HEK293 (cell line): ENCODE data around the gene HES5.

Experiments used
- CTCF ChIA-PET: fragments of 350-600 bp; formaldehyde crosslinking; extraction: SDS; loops from one replicate; lab custom pipeline; 2021; ENCODE audit warnings: antibody characterized with exemption; lab: Yijun Ruan, JAX
- POLR2A ChIA-PET: fragments of 300-600 bp; formaldehyde crosslinking; extraction: SDS; loops from one replicate; lab custom pipeline; 2020; ENCODE audit warnings: antibody characterized with exemption, inconsistent platforms; lab: Yijun Ruan, JAX
- H3K27ac ChIP-seq: fragments of 200-500 bp; sonication (Bioruptor generic); 2 replicates; pipeline ENCODE4 v1.5.1; 2014; ENCODE audit warnings: low read depth, low read length, control low read depth, inconsistent platforms; ENCODE audit errors: extremely low read depth
- H3K36me3 ChIP-seq, 2 experiments: fragments of 200-500 bp in 1 of 2; sonication (Bioruptor generic) in 1 of 2; 1 replicate in 1 of 2; 2 replicates in 1 of 2; pipeline ENCODE4 v1.5.1; 2014 to 2017; ENCODE audit warnings: inconsistent platforms in 2 of 2, low read length in 2 of 2; ENCODE audit not compliant: control insufficient read depth in 2 of 2, insufficient read depth in 1 of 2
- H3K4me1 ChIP-seq: fragments of 200-500 bp; sonication (Bioruptor generic); 2 replicates; pipeline ENCODE4 v1.5.1; 2014; ENCODE audit warnings: mild to moderate bottlenecking, low read length, inconsistent platforms; ENCODE audit not compliant: control insufficient read depth, insufficient read depth
- H3K4me3 ChIP-seq: 2 replicates; pipeline ENCODE4 v1.5.1; 2011; ENCODE audit warnings: low read depth, mild to moderate bottlenecking, control low read depth, low read length, moderate library complexity
- H3K9me3 ChIP-seq: fragments of 200-500 bp; sonication (Bioruptor generic); 2 replicates; pipeline ENCODE4 v1.5.1; 2014; ENCODE audit warnings: low read depth, low read length, inconsistent platforms; ENCODE audit not compliant: control insufficient read depth, insufficient read depth
- IKZF3 ChIP-seq: fragments of 450-650 bp; IDR thresholded peaks from 2 replicates; pipeline ENCODE4 v1.5.0; 2018; ENCODE audit warnings: missing biosample characterization, mild to moderate bottlenecking, missing genetic modification characterization, moderate library complexity
- SCRT2 ChIP-seq: fragments of 450-650 bp; formaldehyde crosslinking; IDR thresholded peaks from 2 replicates; pipeline ENCODE4 v1.5.1; 2016; ENCODE audit warnings: missing biosample characterization, missing genetic modification characterization
- ZBTB7A ChIP-seq: fragments of 450-650 bp; formaldehyde crosslinking; IDR thresholded peaks from 2 replicates; pipeline ENCODE4 v1.5.1; 2016; ENCODE audit warnings: low read depth, missing biosample characterization, missing genetic modification characterization
- ZNF114 ChIP-seq: fragments of 450-650 bp; formaldehyde crosslinking; IDR thresholded peaks from 2 replicates; pipeline ENCODE4 v1.5.0; 2017; ENCODE audit warnings: missing biosample characterization, missing genetic modification characterization
- ZNF266 ChIP-seq: fragments of 450-650 bp; formaldehyde crosslinking; IDR thresholded peaks from 2 replicates; pipeline ENCODE4 v1.5.1; 2016; ENCODE audit warnings: missing biosample characterization, missing genetic modification characterization, low read depth
- ZNF302 ChIP-seq: fragments of 450-650 bp; formaldehyde crosslinking; IDR thresholded peaks from 2 replicates; pipeline ENCODE4 v1.5.1; 2016; ENCODE audit warnings: missing biosample characterization, missing genetic modification characterization, low read depth
- ZNF311 ChIP-seq: fragments of 450-650 bp; formaldehyde crosslinking; IDR thresholded peaks from 2 replicates; pipeline ENCODE4 v1.5.1; 2017; ENCODE audit warnings: missing biosample characterization, missing genetic modification characterization, borderline replicate concordance
- ZNF362 ChIP-seq: fragments of 450-650 bp; formaldehyde crosslinking; IDR thresholded peaks from 2 replicates; pipeline ENCODE4 v1.5.1; 2016; ENCODE audit warnings: missing biosample characterization, missing genetic modification characterization
- ZNF394 ChIP-seq: fragments of 450-650 bp; formaldehyde crosslinking; IDR thresholded peaks from 2 replicates; pipeline ENCODE4 v1.5.1; 2016; ENCODE audit warnings: missing biosample characterization, missing genetic modification characterization, mild to moderate bottlenecking, moderate library complexity, borderline replicate concordance
- ZNF404 ChIP-seq: fragments of 450-650 bp; formaldehyde crosslinking; IDR thresholded peaks from 2 replicates; pipeline ENCODE4 v1.5.1; 2017; ENCODE audit warnings: missing biosample characterization, missing genetic modification characterization
- ZNF449 ChIP-seq: fragments of 450-650 bp; formaldehyde crosslinking; IDR thresholded peaks from 2 replicates; pipeline ENCODE4 v1.5.1; 2017; ENCODE audit warnings: missing biosample characterization, mild to moderate bottlenecking, missing genetic modification characterization, moderate library complexity
- ZNF544 ChIP-seq: fragments of 450-650 bp; formaldehyde crosslinking; IDR thresholded peaks from 2 replicates; pipeline ENCODE4 v1.5.0; 2017; ENCODE audit warnings: missing biosample characterization, missing genetic modification characterization
- ZNF621 ChIP-seq: fragments of 450-650 bp; formaldehyde crosslinking; IDR thresholded peaks from 2 replicates; pipeline ENCODE4 v1.5.1; 2017; ENCODE audit warnings: missing biosample characterization, missing genetic modification characterization
- ZNF629 ChIP-seq: fragments of 450-650 bp; formaldehyde crosslinking; IDR thresholded peaks from 2 replicates; pipeline ENCODE4 v1.5.1; 2017; ENCODE audit warnings: missing biosample characterization, missing genetic modification characterization
- ZNF692 ChIP-seq: fragments of 450-650 bp; formaldehyde crosslinking; IDR thresholded peaks from 2 replicates; pipeline ENCODE4 v1.5.1; 2016; ENCODE audit warnings: missing biosample characterization, missing genetic modification characterization
- TF ChIP-seq, protein P1 (sequence below): fragments of 450-650 bp; formaldehyde crosslinking; IDR thresholded peaks from 2 replicates; pipeline ENCODE4 v1.5.1; 2016; ENCODE audit warnings: missing biosample characterization, missing genetic modification characterization
- TF ChIP-seq, protein P2 (sequence below): fragments of 450-650 bp; formaldehyde crosslinking; optimal IDR thresholded peaks from 2 replicates; pipeline ENCODE3; 2016; ENCODE audit warnings: missing biosample characterization, mild to moderate bottlenecking, missing genetic modification characterization

Gene HES5

GRCh38 chr1:2539312-2539907 lies 9.3 kb upstream of the HES5 start:
- peaks cover 6% of the 10 kb centered on the region for H3K4me1 ChIP-seq
- no peak overlapping the region for H3K4me3 ChIP-seq
- TF ChIP-seq ZNF311 = no peak
- TF ChIP-seq, protein P1, sequence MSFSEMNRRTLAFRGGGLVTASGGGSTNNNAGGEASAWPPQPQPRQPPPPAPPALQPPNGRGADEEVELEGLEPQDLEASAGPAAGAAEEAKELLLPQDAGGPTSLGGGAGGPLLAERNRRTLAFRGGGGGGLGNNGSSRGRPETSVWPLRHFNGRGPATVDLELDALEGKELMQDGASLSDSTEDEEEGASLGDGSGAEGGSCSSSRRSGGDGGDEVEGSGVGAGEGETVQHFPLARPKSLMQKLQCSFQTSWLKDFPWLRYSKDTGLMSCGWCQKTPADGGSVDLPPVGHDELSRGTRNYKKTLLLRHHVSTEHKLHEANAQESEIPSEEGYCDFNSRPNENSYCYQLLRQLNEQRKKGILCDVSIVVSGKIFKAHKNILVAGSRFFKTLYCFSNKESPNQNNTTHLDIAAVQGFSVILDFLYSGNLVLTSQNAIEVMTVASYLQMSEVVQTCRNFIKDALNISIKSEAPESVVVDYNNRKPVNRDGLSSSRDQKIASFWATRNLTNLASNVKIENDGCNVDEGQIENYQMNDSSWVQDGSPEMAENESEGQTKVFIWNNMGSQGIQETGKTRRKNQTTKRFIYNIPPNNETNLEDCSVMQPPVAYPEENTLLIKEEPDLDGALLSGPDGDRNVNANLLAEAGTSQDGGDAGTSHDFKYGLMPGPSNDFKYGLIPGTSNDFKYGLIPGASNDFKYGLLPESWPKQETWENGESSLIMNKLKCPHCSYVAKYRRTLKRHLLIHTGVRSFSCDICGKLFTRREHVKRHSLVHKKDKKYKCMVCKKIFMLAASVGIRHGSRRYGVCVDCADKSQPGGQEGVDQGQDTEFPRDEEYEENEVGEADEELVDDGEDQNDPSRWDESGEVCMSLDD (tag by site-specific recombination) = no peak
- no peak for TF ChIP-seq ZNF266 (tag by site-specific recombination)
- no peak for TF ChIP-seq ZNF692 (tag by site-specific recombination)
- no peak for TF ChIP-seq IKZF3
- no peak for TF ChIP-seq ZNF114 (tag by site-specific recombination)
- TF ChIP-seq ZNF362 = no peak
- no peak for TF ChIP-seq ZNF302 (tag by site-specific recombination)
- TF ChIP-seq ZNF394 (tag by site-specific recombination) = no peak
- TF ChIP-seq ZNF629 (tag by site-specific recombination) = no peak
- TF ChIP-seq ZNF404 (tag by site-specific recombination) = no peak
- no peak for TF ChIP-seq ZNF449 (tag by site-specific recombination)
- TF ChIP-seq SCRT2 (tag by site-specific recombination) = no peak
- TF ChIP-seq, protein P2, sequence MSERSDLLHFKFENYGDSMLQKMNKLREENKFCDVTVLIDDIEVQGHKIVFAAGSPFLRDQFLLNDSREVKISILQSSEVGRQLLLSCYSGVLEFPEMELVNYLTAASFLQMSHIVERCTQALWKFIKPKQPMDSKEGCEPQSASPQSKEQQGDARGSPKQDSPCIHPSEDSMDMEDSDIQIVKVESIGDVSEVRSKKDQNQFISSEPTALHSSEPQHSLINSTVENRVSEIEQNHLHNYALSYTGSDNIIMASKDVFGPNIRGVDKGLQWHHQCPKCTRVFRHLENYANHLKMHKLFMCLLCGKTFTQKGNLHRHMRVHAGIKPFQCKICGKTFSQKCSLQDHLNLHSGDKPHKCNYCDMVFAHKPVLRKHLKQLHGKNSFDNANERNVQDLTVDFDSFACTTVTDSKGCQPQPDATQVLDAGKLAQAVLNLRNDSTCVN (tag by site-specific recombination) = no peak
- CTCF ChIA-PET = no interaction called here
- no peaks in the 10 kb centered on the region for H3K36me3 ChIP-seq
- no peak overlapping the region for H3K27ac ChIP-seq
- no peaks in the 10 kb centered on the region for H3K9me3 ChIP-seq
- POLR2A ChIA-PET = no interaction called here

DNA sequence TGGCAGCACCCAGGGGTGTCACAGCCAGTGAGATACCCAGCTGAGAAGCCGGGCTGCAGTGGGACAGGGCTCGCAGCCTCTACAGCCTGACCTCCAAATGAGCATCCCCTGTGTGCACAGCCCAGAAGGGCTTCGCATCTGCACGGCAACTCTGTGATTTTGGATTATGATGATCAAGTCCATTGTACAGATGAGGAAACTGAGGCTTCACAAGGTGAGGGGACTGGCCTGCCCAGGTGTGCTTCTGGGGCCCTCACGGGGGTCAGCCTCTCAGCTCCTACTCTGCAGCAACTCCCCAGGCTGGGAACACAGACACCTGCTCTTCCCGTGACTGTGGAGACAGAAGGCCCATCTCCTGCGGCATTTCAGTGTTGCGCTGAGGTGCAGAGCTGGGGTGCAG lies 8.8 kb upstream of the HES5 start:
- ChIA-PET CTCF (interaction anchor here (0.6 kb wide), 1 partner anchor 60 kb away, joined by 6 read pairs; no protein-coding TSS in a partner anchor), POLR2A (no interaction called here)
- Histone ChIP-seq H3K4me3 (no peak overlapping the region), H3K4me1 (peaks cover 6% of the 10 kb centered on the region), H3K27ac (no peak overlapping the region), H3K36me3 (no peaks in the 10 kb centered on the region), H3K9me3 (no peaks in the 10 kb centered on the region)
- no peak for TF ChIP-seq ZNF621 (tag by site-specific recombination)
- no peak for TF ChIP-seq ZNF544
- TF ChIP-seq ZBTB7A (tag by site-specific recombination) = no peak
